Keratinocyte (primary cell): ENCODE measurements around the gene GSTO2.

ENCODE experiments used
- EZH2 ChIP-seq: IDR thresholded peaks from one replicate; pipeline ENCODE4 v1.6.1; 2012; ENCODE audit warnings: inconsistent platforms, mild to moderate bottlenecking, low read length, moderate library complexity
- TF ChIP-seq, protein P1 (sequence below), 3 experiments: IDR thresholded peaks in 1 of 3; conservative IDR thresholded peaks in 1 of 3; optimal IDR thresholded peaks in 1 of 3; 2 replicates in 2 of 3; 3 replicates in 1 of 3; pipeline versions ENCODE3 to v1.5.1; 2011; ENCODE audit warnings: low read length in 3 of 3, mild to moderate bottlenecking in 3 of 3, moderate library complexity in 2 of 3, control low read depth in 1 of 3, inconsistent platforms in 1 of 3; ENCODE audit not compliant: insufficient read depth in 2 of 3; ENCODE audit errors: extremely low read depth in 1 of 3

DNA sequence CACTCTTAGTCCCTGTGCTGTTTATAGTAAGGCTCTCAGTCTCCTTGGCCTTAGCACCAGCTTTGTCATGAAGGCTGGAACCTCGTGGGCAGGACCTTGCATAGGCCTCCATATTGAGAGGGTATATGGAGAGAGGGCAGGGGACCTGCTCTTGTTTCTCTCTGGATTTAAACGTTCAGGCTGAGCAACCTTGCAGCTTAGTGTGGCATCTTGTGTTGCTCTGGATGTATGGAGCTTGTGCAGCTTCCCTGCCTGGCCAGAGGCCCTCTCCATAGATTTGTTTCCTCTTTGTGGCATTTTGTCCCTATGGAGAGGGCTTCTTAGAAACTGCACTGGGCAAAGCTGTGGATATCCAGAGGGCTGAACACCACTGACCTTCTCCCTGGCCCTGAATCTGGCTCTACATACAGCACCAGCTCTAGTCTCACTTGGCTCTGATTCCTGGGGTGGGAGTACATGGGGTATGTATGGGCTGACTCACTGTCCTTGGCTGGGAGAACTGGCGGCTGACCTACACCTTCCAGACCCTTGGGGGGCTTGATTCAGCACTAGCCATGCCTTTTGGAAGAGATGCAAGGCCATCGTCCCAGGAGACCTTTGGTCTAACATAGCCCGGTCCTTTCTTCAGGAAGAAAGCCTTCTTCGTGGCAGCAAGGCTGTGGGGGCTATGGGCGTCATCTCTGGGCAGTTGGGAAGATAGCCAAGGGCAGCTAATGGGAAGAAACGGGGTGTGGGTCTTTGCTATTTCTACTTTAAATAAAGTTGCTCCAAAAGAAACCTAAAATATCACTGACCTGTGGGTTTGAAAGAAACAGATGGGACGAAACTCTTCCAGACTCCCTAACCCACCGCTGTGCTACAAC is 38.8 kb downstream of the GSTO2 start:
- TF ChIP-seq, protein P1, sequence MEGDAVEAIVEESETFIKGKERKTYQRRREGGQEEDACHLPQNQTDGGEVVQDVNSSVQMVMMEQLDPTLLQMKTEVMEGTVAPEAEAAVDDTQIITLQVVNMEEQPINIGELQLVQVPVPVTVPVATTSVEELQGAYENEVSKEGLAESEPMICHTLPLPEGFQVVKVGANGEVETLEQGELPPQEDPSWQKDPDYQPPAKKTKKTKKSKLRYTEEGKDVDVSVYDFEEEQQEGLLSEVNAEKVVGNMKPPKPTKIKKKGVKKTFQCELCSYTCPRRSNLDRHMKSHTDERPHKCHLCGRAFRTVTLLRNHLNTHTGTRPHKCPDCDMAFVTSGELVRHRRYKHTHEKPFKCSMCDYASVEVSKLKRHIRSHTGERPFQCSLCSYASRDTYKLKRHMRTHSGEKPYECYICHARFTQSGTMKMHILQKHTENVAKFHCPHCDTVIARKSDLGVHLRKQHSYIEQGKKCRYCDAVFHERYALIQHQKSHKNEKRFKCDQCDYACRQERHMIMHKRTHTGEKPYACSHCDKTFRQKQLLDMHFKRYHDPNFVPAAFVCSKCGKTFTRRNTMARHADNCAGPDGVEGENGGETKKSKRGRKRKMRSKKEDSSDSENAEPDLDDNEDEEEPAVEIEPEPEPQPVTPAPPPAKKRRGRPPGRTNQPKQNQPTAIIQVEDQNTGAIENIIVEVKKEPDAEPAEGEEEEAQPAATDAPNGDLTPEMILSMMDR (optimal IDR thresholded peaks at IDR 0.05 in 1 of 3, IDR thresholded peaks at IDR 0.05 in 1 of 3, conservative IDR thresholded peaks at IDR 0.05 in 1 of 3; ENCODE audit: extremely low read depth in 1 of 3, insufficient read depth in 2 of 3, low read length in 3 of 3), result no peak
- TF ChIP-seq EZH2, result no peak
